B cell (primary cell): ENCODE results near the gene NOTCH1.

ENCODE experiments used
- CTCF ChIP-seq: fragments of 200-600 bp; IDR thresholded peaks from one replicate; pipeline ENCODE4 v1.8.0; 2022; ENCODE audit warnings: antibody characterized with exemption, mild to moderate bottlenecking
- EZH2 ChIP-seq: IDR thresholded peaks from 2 replicates; pipeline ENCODE4 v1.6.1; 2012; ENCODE audit warnings: borderline replicate concordance, low read depth, mild to moderate bottlenecking, moderate library complexity, low read length; ENCODE audit not compliant: insufficient read depth, poor library complexity, severe bottlenecking

GRCh38 chr9:136537411-136537810, 8.4 kb downstream of the NOTCH1 start:
- TF ChIP-seq CTCF (no peak), EZH2 (no peak)
